SKM-1 (cell line): Measurements from ENCODE around the gene ARL6IP4.
"Not testable (repeated sequence)": the region's sequence is repeated elsewhere in the genome, so short reads cannot be mapped to it uniquely, and the experiment has no call there.

Experiments
- DNase-seq: peaks from one replicate; lab custom pipeline; 2025; ENCODE audit not compliant: unreplicated experiment; lab: John Stamatoyannopoulos, UW

ARL6IP4 gene

GRCh38 chr12:123005081-123005626, 24.7 kb downstream of the ARL6IP4 start:
- DNase-seq = no peak

DNA sequence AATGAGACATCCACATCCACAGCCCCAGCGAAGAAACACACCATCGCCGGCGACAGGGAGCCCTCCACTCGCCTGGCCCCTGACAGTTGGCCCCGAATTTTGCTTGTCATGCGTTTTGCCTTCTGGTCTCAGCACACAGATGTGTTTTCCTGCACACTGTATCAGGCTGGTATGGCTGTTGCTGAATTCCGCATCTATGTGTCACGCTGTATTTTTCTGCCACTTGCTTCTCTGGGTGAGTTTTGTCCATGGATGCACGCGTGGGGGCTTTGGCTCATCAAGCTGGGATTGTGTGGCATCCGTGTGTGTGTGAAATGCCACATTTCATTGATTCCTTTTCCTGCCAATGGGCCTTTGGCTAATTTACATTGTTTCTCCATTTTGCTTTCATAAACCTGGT, 26.5 kb downstream of the ARL6IP4 start:
- DNase-seq = no peak

DNA sequence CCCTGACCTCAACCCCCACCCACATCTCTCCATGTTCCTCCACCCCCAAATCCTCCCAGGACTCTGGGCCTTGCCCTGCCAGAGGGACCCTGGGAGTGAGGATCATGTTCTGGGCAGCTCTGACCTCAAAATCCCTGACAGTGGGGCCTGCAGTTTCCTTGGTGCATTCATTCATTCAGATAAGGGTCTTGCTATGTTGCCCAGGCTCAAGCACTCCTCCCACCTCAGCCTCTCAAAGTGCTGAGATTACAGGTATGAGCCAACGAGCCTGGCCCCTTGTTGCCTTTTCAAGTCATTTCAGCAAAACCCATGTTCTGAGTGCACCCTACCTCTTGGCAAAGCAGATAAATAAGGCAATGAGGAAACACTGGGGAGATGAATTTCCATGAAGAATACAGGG, 29.6 kb downstream of the ARL6IP4 start:
- DNase-seq = no peak

- DNase-seq = no peak
These were observed 30.2 kb downstream of the ARL6IP4 start for GRCh38 chr12:123010681-123011080.

- DNase-seq = no peak
These were observed 31.2 kb downstream of the ARL6IP4 start for GRCh38 chr12:123011701-123012100.

DNA sequence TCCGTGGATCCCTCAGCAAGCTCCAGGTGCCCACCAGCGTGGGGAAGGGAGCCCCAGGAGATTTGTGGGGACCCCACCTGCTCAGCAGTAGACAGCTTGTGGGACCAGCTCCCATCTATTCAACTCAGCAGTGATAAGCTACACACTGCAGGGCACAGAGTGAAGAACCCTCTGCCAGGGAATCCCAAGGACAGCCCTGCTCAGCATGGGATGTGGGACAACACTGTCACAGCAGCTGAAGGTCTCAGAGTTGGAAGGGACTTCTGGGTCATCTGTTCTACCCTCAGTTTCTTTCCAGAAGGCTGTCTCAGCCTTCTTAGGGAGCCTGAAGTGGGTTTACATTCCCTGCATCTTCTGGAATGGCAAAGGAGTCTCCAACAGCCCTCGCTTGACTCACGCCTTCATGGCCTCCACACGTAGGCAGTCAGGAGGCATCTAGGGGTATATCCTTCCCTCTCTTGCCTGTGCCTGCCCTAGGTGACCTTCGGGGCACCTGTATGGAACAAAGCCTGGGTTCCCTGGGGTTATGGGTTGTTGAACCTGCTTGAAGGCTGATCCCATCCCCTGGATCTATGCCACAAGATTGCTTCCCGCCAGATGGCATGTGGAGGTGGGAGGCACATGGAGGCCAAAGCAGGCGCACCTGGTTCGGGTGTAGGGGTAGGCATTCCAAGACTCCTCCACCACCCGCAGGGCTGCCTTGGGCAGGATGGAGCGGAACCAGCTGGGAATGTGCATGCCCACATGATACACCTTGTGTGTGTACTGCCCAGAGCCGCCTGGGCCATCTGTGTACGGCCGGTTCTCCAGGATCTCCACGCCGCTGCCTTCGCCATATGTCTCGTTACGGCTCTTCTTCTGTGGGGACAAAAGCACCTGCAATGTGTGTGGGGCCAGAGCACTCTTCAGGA, 33.0 kb downstream of the ARL6IP4 start:
- no peak for DNase-seq

GRCh38 chr12:123014473-123014872, 34.0 kb downstream of the ARL6IP4 start:
- not testable (repeated sequence) for DNase-seq

DNA sequence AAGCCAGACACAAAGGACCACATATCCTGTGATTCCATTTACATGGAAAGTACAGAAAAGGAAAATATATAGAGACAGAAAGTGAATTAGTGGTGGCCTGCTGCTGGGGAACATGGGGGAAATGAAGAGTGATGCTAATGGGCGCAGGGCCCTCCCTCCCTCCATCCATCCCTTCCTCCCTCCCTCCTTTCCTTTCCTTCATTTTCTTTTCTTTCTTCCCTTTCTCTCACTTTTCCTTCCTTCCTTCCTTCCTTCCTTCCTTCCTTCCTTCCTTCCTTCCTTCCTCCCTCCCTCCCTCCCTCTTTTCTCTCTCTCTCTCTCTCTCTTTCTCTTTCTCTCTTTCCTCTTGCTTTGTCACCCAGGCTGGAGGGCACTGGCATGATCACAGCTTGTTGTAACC, 37.3 kb downstream of the ARL6IP4 start:
- DNase-seq = no peak

- DNase-seq = no peak
These were observed 39.3 kb downstream of the ARL6IP4 start for GRCh38 chr12:123019841-123020138.

- no peak for DNase-seq
These were observed 41.5 kb downstream of the ARL6IP4 start for GRCh38 chr12:123021688-123022604.

DNA sequence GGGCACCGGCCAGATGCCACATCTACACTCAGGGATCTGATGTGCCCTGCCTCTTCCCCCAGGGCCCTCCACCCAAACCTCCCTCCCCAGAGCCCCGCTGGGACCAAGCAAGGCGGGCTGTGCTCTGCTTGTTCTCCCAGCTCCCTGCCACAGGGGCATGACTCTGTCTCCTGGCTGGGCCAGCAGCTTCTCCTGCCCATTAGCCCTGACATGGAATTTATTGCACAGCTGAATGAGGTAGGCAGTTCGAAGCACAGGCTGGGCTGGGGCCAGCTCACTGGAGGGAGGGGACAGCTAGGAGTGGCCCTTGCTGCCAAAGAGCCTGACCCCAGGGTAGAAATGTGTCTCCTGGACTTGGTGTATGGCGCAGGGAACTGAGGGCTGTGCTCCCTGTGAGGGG, 42.4 kb downstream of the ARL6IP4 start:
- DNase-seq = no peak

DNA sequence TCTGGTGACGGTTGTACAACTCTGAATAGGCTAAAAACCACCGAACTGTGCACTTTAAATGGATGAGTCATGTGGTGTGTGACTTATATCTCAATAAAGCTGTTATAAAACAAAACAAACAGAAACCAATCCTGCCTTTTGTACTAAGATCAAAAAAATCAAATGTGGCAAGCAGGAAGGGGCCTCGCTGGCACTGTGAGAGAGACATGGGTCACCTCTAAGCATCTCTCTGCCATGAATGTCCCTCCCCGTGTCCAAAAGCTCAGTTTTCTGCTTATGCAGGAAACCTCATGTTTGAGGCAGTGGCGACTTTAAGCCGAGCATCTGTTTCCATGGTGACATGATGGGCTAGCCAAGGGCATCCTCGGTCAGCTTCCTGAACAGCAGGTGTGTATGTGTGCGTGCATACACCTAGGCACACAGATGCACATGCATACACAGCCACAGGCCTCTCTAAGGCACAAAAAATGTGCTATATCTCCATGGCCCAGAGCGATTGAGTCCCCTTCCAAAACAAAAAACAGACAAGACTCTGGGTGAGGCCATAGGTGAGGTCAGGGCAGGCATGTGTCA, 44.4 kb downstream of the ARL6IP4 start:
- no peak for DNase-seq

GRCh38 chr12:123026094-123026853, 45.8 kb downstream of the ARL6IP4 start:
- DNase-seq = no peak

DNA sequence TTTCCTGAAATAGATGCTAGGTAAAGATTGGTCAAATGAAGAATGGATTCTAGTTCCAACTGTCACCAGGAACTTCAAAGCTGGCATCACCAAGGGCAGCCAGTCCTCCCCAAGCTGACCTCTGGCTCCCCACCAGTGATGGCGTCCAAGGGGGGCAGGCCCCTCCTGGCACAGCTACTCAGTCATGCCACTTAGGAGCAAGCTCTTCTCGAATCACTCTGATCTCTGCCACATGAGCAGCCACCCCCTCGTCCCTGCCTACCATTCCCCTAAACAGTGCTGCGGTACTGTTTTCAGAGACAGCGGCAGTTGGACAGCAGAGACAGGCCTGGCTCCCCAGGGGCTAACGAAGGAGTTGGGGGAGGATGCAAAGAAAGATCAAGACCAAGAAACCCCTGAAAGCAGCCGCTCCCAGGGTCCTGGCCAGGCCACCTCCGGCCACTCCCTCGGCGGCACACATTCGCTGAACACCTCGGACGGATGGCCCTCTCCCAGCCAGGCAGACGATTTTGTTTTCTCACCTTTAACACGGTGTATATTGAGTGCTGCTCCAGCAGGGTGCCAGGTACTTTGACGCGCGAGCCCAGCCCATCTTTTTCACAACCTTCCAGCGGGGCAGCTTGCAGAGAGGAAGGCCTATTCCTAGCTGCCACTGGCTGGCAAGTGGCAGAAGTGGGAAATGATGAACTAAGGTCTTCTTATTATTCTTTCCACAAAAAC, 47.4 kb downstream of the ARL6IP4 start:
- DNase-seq = no peak

DNA sequence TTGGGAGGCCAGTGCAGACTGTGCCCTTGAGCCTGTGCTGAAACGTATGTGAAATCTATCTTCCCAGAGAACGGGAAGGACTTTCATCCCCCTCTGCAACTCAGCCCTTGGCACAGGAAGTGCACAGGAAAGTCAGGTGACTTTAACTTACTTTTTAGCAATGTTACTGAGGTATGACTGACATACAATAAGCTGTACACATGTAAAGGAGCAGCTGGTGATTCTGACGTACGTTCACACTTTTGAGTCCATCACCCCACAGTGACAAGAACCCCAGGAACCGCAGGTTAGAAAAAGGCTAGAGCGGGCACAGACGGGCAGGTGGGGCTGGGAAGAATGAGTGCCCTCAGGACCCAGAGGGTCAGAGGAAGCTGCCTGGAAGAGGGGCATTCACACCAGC, 48.0 kb downstream of the ARL6IP4 start:
- DNase-seq = no peak

DNA sequence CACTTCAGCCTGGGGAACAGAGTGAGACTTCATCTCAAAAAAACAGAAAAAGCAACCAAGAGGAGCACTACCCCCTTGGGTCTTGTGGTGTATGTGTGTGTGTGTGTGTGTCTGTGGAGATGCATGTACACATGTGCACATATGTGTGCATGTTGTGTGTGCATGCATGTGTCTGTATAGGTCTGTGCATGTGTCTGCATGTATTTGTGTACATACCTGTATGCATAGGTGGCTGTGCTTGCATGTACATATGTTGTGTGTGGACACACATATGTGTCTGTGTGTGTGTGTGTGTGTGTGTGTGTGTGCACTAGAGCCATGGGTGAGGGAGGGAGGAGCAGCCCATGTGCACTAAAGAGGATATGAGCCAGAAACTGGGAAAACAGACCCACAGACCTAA, 49.1 kb downstream of the ARL6IP4 start:
- DNase-seq = no peak

DNA sequence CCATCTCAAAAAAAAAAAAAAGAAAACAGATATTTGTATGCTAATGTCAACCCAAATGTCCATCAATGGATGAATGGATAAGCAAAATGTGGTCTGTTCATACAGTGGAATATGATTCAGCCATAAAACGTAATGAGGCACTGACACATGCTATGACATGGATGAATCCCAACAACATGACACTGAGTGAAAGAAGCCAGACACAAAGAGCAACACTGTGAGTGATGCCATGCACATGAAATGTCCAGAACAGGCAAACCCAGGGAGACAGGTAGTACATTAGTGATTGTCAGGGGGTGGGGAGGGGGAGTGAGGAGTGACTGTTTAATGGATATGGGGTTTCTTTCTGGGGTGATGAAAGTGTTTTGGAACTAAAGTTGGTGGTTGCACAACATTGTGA, 50.2 kb downstream of the ARL6IP4 start:
- no peak for DNase-seq

GRCh38 chr12:123031171-123031845, 50.8 kb downstream of the ARL6IP4 start:
- DNase-seq = no peak
